SIG-M5 treated with dmso at 0.1 percent for 504 hours (cell line): Measurements from ENCODE around the gene FLRT1.
"Not testable (repeated sequence)": the region's sequence is repeated elsewhere in the genome, so short reads cannot be mapped to it uniquely, and the experiment has no call there.

Experiments used
- DNase-seq: peaks from one replicate; lab custom pipeline; 2025; ENCODE audit not compliant: unreplicated experiment; lab: John Stamatoyannopoulos, UW

Gene FLRT1

DNA sequence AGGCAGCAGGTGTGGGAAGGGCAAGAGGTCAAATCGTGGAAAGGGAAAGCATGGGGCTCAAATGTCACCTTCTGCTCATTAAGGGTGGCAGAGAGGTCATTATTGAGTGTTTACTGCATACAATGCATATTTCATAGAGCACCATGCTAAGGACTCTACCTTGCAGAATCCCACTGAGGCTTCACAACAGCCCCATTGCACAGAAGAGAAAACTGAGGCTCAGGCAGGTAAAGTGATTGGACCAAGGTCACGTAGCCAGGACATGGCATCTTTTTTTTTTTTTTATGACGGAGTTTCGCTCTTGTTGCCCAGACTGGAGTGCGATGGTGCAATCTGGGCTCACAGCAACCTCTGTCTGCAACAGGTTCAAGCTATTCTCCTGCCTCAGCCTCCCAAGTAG is 7.8 kb downstream of the FLRT1 start:
- no peak for DNase-seq

DNA sequence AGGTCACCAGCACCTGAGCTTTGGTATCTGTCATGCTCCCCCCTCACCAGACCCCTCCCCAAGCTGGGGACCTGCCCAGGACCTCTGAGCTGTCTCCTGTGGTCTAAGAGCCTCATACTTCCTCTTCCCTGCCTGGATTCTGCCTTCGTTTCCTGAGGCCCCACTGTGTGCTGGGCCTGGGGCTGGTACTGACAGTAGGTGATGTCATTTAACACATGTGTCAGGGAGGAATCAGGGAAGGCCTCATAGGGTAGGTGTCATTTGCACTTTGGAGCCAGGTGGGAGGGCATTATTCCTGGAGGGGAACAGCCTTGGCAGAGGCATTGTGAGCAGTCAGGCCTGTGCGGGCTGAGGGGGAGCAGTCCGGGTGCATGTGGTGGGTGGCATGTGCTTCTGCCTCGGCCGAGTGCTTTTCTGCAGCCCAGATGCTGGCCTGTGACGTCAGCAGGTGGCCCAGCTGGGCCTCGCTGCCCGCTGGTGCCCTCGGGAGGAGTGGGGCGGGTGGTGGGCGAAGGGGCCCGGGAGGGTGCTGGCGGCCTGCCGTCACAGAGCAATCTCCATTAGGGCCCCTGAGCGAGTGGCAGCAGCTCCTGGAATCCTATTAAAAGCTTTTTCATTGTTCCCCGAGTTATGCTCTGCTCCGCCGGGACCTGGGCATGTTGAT is 9.1 kb downstream of the FLRT1 start:
- DNase-seq, result no peak

DNA sequence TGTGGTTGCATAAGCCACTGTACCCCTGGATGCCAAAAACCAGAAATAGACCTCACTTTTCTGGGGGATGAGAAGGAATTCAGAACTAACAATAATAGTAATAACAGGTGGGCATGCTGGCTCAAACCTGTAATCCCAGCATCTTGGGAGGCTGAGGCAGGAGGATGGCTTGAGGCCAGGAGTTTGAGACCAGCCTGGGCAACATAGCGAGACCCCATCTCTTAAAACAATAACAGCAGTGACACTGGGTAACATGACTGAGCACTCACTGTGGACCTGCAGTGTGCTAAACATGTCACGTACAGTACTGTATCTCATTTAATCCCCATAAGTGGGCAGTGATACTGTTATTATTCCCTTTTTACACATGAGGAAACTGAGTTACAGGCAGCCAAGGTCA is 10.0 kb downstream of the FLRT1 start:
- no peak for DNase-seq

DNA sequence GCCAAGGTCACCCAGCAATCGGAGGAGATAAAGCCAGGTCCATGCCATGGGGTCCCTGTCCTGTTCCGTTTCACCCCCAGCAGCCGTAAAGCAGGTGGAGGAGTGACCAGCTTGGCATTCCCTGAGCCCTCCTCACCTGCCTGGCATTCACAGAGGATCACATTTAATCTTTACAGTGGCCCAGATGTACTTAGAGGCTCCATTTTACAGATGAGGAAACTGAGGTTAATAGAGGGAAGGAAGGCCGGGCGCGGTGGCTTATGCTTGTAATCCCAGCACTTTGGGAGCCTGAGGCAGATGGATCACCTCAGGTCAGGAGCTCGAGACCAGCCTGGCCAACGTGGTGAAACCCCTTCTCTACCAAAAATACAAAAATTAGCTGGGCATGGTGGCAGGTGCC is 11.6 kb downstream of the FLRT1 start:
- not testable (repeated sequence) for DNase-seq

DNA sequence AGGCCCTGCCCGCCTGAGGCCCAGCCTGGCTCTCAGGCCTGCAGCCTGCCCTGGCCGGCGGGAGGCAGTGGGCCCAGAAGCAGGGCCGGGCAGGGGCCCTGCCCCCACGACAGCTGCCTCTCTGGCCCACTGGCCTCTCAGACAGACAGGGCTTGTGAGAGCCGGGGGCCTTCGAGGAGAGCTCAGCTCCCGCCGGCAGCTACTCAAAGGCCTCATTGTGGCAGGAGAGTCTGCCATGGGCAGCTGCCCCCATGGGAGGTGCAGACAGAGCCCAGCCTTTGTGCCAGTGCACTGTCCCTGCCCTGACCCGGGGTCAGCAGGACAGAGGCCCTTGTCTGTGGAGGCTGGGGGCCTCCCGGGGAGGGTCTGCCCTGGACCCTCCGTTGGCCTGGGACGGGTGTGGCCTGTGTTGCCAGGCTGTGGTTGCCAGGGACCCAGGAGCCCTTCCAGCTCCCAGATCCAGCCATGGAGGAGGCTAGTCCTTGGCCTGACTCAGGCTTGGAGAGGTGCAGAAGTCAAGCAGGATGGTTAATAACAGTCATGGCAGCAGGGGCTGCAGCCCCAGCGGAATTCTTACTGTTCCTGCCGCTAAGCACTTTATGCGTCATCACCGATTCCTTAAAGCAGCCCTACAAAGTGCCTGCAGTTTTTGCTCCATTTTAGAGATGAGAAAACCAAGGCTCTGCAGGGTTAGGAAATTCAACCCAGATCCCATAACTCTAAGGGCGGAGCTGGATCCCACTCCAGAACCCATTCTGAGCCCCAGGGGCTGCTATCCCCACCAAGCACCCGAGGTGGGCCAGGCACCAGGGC is 12.5 kb downstream of the FLRT1 start:
- no peak for DNase-seq

DNA sequence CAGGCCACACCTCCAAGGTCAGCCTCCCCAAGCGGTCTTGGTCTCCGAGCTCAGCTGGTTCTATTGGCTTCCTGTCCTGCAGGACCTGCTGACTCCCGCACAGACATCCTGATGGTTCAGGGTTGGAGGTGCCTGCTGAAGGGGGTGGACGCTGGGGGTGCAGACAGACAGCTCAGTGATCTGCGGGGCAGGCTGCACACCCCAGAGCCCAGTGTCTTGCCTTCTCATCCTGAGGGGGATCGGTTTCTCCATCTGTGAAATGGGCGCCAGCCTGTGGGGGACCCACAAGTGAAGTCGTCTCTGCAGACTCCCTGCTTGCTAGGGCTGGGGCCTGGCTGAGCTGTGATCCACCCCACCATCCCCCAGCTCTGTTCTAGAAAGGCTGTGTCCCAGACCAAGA is 13.8 kb downstream of the FLRT1 start:
- no peak for DNase-seq

DNA sequence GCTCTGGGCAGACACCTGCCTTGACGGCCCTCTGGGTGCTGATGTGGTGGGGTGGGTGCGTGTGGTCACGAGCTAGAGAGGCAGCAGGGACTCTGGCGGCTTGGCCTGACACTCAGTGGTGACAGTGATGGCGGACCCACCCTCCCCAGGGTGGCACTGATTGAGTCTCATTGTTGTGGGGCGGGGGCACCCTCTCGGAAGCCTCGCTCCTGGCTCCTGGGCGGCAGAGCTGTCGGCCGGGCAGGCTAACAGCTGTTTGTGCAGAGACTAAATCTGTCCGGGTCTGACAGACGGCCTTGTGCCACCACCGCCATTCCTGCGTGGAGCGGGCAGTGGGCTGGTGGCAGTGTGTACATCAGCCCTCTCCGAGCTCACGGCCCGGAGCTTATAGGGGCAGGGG is 15.6 kb downstream of the FLRT1 start:
- DNase-seq, result no peak

DNA sequence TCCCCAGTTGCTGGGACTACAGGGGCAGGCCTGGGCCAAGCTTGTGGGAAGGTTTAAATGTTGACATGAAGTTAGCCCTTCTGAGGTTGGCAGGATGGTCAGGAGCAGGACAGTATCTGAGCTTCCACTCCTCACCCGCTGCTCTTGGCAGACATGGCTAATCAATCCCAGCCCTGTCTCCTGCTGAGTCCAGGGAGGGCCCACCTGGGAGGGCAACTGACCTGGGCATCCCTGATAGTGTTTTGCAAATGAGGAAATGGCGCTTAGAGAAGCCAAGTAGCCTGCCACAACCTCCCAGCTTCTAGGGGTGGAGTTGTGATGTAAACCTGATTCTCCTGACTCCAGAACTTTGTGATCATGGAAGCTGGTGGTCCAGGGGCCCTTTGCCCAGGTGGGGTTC is 16.7 kb downstream of the FLRT1 start:
- no peak for DNase-seq

DNA sequence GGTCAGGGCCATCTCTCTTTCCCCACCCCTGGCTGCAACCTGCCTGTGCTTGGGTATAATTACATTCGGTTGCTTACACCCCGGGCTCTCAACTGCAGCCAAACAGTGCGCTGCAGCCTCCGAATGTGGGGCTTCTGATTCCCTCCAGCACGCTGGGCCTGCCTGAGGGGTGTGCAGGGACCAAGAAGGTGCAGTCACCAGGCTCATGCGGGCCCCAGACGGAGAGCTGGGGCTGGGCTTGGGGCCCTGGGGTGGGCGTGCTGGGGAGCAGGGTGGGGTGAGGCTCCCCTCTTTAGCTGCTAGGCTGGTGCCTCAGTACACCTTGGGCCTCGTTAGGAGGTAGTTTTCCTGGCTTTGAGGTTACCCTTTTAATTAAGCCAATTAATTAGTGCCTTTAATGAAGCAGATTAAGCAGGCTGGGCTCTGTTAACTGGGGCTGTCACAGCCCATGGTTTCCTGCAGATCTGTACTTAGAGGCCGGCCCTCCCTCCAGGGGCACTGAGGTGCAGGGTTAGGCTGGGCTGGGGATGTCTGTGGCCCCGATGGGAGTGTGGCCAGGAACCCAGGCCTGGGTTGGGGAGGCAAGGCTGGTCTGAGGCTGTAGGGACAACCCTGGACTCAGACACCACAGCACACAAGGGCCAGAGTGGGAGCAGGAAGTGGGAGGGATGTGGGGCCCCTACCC is 17.3 kb downstream of the FLRT1 start:
- no peak for DNase-seq

DNA sequence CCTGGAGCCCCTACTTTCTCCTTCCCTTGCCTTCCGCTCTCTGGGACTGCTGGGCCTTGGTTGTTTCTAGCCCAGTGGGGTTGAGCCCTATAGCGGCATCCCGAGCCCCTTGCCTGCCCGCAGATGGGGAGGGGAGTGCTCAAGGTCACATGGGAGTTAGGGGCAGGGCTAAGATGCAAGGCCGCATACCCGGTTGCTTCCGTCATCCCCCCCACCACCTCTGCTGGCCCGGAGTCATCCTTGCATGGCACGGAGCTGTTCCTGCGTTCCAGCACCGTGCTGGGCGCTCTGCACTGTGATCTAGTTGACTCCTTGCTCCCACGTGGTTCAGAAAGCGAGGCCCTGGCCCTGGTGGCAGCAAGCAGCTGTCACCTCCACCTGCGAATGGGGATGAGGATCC is 18.0 kb downstream of the FLRT1 start:
- no peak for DNase-seq

DNA sequence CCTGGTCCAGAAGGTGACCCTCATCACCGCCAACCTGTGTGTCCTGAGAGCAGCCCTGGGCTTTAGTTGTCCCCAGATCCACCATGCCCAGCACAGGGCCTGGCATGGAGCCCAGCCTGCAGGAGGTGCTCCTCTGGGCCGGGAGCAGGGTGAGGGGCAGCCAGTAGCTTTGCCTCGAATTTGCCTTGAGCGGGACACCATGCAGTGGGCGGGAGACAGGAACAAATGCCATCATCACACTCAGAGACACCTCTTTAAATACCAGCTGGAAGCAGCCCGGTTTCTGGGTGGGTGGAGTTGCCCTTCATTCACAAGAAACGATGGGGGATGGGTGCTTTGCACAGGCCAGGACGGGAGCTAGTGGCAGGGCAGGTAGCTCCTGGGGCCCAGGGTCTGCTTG is 19.3 kb downstream of the FLRT1 start:
- DNase-seq, result no peak

DNA sequence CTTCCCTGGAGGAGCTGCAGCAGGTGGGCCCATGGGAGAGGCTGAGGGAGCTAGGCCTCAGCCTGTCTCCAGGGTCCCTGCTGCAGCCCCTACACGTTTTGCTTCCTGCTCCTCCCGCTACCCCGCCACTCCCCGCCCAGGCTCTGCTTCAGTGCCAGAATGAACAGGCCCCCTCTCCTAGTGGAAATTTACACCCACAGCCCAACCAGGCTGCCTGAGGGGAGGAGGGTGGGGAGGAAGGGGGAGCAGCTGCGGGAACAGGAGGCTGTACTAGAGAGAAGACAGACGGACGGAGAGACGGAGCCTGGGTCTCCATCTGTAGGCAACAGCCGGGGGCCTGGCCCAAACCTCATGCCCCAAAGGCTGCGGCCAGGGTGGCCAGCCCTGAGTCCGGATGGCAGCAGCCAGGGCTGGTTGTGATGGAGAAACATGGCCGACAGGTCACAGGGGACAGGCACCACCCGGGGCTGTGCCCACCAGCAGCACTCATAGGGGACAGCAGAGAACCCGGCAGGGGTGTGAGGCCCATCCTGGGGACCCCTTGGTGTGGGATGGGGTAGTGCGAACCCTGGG is 20.6 kb downstream of the FLRT1 start:
- DNase-seq, result no peak

DNA sequence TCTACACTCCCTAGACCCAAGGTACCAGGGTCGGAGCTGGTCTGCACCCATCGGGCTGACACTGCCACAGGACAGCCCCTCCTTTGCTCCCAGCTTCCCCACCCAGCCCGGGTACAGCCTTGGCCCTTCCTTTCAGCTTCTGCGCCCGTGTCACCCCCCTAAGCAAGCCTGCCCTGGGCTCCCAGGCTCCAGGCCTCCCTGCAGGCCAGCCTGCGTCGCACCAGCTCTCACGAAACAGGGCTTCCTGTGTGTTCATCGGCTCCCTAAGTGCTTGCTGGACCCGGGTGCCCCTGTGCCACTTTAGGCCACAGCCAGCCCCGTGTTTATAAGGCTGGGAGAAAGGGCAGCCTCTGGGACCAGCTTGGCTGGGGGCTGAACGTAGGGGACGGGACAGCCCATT is 21.1 kb downstream of the FLRT1 start:
- DNase-seq, result no peak

DNA sequence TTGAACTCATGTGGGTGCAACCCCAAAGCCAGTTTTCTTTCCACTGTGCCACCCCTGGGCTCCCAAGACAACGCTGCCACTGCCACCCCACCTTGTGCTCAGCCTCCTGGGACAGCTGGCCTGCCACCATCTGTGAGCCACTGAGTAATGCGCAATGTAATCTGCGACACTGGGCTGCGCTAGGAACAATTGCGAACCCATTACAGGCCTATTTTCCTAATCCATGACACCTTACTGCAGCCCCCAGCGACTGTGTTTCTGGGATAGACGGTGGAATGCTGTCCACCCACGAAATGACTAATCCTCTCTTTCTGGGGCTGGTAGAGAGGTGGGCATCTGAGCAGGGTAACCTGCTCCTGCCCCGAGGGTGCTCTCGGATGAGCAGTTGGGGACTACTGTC is 22.2 kb downstream of the FLRT1 start:
- DNase-seq, result no peak

DNA sequence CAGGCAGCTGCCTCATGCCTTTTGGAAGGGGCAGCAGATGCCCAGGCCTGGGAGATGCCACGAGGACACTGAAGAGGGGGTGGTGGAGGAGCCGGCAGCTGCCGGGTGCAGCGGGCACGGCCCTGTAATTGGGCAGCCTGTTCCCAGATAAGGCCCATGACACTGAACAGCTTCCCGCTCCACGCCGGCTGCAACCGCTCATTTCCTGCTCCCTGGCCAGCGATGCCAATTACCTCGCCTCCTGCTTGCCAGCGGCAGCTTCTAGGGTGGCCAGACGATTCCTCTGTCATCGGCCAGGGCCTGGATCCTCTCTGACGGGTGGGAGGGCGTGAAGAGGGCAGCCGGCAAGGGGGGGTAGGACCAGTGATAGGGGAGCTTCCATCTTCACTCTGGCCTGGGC is 22.8 kb downstream of the FLRT1 start:
- DNase-seq, result no peak

DNA sequence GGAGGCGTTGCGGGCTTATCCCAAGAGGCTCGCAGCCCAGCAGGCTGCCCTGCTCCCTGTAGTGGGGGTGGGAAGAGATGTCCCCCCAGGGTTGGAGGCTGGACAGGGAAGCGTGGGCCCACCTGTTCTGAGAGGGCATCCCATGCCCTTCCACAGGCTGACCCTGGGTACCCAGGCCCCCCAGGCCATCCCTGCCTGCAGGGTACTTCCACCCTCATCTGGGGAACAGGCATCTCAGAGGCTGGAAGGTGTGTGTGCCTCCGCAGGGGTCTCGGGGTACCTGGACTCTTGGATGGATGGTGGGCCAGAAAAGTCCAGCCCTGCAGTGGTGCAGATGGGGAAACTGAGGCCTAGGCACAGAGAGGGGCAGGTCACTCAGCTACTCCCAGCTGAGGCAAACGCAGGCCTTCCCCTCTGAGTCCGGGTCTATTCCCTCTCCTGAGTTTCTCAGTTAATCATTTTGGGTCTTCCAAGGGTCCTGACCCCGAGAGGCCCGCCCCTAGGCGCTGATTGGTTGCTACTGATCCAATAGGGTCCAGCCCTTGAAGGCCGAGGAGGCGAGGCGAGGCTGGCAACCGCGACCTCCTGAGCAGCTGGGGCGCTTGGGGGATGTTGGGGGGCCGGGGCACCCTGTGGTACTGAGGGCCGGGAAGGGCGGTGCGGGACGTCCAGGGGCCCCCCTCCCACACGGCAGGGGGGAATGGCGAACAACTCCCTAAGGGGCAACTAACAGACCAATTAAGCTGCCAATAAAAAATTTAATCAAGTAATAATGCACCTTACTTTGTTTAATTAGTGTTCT is 23.8 kb downstream of the FLRT1 start:
- no peak for DNase-seq

DNA sequence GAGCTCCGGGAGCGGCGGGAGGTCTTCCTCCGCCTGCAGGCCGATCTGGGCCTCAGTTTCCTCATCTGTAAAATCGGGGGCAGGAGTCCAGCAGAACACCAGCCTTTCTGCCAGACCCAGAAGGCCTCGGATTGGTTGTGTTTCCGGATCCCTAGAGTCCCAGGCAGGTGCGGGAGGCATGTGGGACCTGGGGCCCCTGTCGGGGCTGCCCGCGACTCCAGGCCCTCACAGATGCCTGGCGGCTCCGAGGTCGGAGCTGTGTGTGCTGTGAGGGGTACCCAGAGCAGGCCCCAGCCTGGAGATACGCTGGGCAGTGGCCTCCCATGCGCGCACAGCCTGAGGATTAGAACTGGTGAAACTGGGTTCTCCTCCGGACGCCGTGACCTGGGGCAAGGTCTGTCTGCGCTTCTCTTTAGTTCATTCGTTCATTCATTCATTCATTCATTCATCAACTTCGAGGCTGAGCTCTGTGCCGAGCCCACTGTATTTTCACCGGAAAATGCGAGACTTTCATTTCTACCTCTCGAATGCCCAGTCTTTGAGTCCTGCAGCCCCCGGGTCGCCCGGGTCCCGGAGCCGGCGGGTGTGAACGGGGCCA is 24.6 kb downstream of the FLRT1 start:
- no peak for DNase-seq

DNA sequence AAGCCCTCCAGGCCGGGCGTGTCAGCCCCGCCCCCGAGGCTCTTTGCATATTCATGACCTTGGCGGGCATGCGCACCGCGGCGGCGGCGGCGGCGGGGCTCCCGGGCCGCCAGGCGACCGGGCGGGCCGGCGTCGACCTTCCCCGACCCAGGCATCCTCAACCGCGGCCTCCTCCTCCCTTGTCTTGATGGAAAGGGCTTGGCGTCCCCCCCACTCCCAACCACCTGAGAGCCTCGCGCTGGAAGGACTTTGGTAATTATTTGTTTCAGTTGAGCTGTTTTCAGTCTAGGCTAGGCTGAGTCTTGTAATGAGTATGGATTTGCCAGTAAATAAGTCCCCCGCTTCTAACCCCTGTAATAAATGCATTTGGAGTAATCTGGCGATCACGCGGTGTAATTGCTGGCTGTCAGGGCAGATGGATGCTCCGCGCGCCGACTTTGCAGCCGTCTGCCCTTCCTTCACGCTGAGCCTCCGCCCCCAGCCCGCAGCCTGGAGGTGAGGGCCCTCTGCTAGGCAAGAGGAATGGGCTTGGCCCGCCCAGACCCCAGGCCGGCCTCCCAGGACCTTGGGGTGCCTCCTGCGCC is 25.2 kb downstream of the FLRT1 start:
- no peak for DNase-seq

DNA sequence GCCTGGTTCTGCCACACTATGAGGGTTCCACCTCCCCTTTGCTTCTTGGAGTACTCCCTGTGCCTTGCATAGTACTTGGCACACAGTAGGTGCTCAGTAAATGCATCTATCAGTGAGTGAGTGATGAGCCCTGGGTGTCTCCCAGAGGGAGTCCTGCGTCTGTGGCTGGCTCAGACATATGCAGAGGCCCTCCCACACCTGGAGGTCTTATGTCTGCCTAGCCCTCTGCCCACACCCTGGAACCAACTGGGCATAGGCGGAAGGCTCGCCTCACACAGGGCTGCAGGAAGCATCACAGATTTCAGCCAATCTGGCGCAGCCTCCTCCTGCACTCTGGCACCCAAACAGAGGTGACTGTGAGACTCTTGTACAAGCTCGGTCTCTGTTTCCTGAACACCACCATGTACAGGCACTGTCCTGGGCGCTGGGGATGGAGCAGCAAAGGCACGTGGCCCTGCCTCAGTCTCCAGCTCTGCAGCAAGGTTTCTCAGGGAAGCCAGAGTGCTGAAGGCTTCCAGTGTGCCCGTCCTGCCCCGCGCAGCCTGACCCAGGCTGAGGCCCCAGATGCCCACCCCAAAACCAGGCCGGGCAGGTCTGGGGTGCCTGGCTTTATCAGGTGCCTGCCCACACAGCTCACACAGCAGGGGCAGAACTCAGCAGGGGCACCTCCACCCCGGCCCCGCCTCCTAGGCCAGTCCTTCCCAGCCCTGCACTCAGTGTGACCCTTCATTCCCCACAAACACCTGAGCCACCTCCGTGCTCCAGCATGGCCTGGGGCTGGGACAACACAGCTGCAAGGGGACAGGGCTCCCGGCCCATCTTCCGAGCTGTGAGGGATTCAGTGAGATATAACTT is 26.7 kb downstream of the FLRT1 start:
- DNase-seq, result no peak
